ENCODE measurements around the gene SHROOM3. TPM values are rescaled to one million over a fixed set of nuclear protein-coding genes. Genes with fewer than 3 reads are reported as not detected.

SHROOM3 gene
- total RNA-seq, 1 donor from 2014 or later, result 54.9 TPM

DNA sequence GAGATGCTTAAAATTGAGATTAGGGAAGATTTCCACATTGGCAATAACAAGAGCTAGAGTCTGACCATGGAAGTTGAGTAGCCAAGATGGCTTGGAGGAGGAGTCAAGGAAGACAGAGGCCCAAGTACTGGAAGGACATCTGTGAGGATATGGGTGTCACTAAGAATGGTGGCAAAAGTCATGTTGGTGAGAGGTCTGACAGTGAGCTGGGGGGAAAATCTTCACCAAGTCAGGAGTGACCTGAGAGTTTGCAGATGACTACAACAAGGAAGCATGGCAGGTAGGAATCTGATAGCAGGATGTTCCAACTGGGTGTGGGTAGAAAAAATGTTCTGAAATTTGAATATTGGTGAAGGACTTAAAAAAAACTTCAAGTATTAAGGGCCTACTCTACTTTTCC, 103.3 kb downstream of the SHROOM3 start:
- no peaks in the 10 kb centered on the region for H3K36me3 Mint-ChIP-seq (ENCODE audit: insufficient read depth)
- no peak overlapping the region for H3K27ac Mint-ChIP-seq
- peaks cover 15% of the 10 kb centered on the region for H3K4me1 Mint-ChIP-seq (ENCODE audit: low read depth)
- DNase-seq (ENCODE audit: low spot score, unreplicated experiment), result no peak
- no peaks in the 10 kb centered on the region for H3K27me3 Mint-ChIP-seq
- H3K4me3 Mint-ChIP-seq (ENCODE audit: low read depth), result no peak overlapping the region
- H3K9me3 Mint-ChIP-seq (ENCODE audit: low read depth), result no peaks in the 10 kb centered on the region
- no peak for TF ChIP-seq CTCF (IDR thresholded peaks at IDR 0.05; ENCODE audit: unreplicated experiment)

- H3K27ac Mint-ChIP-seq, result no peak overlapping the region
- no peak for DNase-seq (ENCODE audit: low spot score, unreplicated experiment)
- peaks cover 15% of the 10 kb centered on the region for H3K4me1 Mint-ChIP-seq (ENCODE audit: low read depth)
- no peak overlapping the region for H3K4me3 Mint-ChIP-seq (ENCODE audit: low read depth)
- H3K9me3 Mint-ChIP-seq (ENCODE audit: low read depth), result no peaks in the 10 kb centered on the region
- no peak for TF ChIP-seq CTCF (IDR thresholded peaks at IDR 0.05; ENCODE audit: unreplicated experiment)
- no peaks in the 10 kb centered on the region for H3K36me3 Mint-ChIP-seq (ENCODE audit: insufficient read depth)
- H3K27me3 Mint-ChIP-seq, result no peaks in the 10 kb centered on the region
Measured at GRCh38 chr4:76539979-76540378, 105.0 kb downstream of the SHROOM3 start.

DNA sequence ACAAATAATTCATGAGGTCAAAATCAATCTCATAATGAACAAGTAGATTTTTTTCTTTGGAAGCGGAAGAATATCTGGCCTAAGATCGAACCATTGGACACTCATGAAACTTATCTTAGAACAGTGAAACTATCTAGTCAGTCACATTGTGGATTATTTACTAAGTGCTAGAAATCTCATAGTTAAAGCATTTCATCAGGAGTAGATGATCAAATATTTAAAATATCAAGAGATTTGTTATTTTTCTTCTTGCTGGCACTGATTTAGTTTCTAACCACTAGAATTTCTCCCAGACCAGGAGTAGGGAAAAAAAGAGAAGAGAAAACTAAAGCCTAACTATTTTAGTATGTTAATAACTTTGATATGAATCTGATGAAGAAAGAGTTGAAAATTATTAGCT, 105.5 kb downstream of the SHROOM3 start:
- H3K9me3 Mint-ChIP-seq (ENCODE audit: low read depth), result no peaks in the 10 kb centered on the region
- no peaks in the 10 kb centered on the region for H3K27me3 Mint-ChIP-seq
- TF ChIP-seq CTCF (IDR thresholded peaks at IDR 0.05; ENCODE audit: unreplicated experiment), result no peak
- H3K4me1 Mint-ChIP-seq (ENCODE audit: low read depth), result peaks cover 16% of the 10 kb centered on the region
- H3K27ac Mint-ChIP-seq, result no peak overlapping the region
- no peak for DNase-seq (ENCODE audit: low spot score, unreplicated experiment)
- no peaks in the 10 kb centered on the region for H3K36me3 Mint-ChIP-seq (ENCODE audit: insufficient read depth)
- no peak overlapping the region for H3K4me3 Mint-ChIP-seq (ENCODE audit: low read depth)

DNA sequence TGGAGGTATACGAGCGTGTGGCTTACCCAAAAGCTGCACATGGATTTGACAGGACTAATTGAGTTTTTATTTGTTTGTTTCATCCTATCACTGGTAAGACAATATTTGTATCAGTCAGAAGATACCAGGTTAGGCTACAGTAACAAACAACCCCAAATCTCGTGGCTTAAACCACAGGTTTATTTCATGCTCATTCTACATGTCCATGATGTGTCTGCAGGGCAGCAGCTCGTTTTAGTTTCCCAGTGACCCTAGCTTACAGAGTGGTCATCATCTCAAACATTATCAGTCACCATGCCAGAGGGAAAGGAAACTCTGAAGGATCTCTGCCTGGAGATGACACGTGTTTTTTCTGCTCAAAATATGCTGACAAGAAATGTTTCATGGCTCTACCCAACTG, 108.3 kb downstream of the SHROOM3 start:
- Mint-ChIP-seq H3K36me3 (ENCODE audit: insufficient read depth) (no peaks in the 10 kb centered on the region), H3K27ac (no peak overlapping the region), H3K27me3 (no peaks in the 10 kb centered on the region), H3K4me3 (ENCODE audit: low read depth) (no peak overlapping the region), H3K9me3 (ENCODE audit: low read depth) (no peaks in the 10 kb centered on the region), H3K4me1 (ENCODE audit: low read depth) (peaks cover 24% of the 10 kb centered on the region)
- no peak for DNase-seq (ENCODE audit: low spot score, unreplicated experiment)
- no peak for TF ChIP-seq CTCF (IDR thresholded peaks at IDR 0.05; ENCODE audit: unreplicated experiment)

GRCh38 chr4:76544725-76545124, 109.7 kb downstream of the SHROOM3 start:
- TF ChIP-seq CTCF (IDR thresholded peaks at IDR 0.05; ENCODE audit: unreplicated experiment), result no peak
- Mint-ChIP-seq H3K4me1 (ENCODE audit: low read depth) (peaks cover 31% of the 10 kb centered on the region), H3K9me3 (ENCODE audit: low read depth) (no peaks in the 10 kb centered on the region), H3K36me3 (ENCODE audit: insufficient read depth) (no peaks in the 10 kb centered on the region), H3K4me3 (ENCODE audit: low read depth) (no peak overlapping the region), H3K27ac (no peak overlapping the region), H3K27me3 (no peaks in the 10 kb centered on the region)
- no peak for DNase-seq (ENCODE audit: low spot score, unreplicated experiment)

Data from progenitor cell of endocrine pancreas (in vitro differentiated cells).